H7 (cell line): ENCODE results near the gene MALT1. TPM values are rescaled to one million over a fixed set of nuclear protein-coding genes. Genes with fewer than 3 reads are reported as not detected.
A peak's percentile ranks its signal among the peaks of the same experiment; 100 is the strongest.
"Not testable (repeated sequence)": the region's sequence is repeated elsewhere in the genome, so short reads cannot be mapped to it uniquely, and the experiment has no call there.

Experiments
- DNase-seq: peaks from one replicate; pipeline ENCODE4 v3.0.0; 2012
- H3K27me3 ChIP-seq: 2 replicates; pipeline ENCODE4 v1.6.0; 2011; ENCODE audit warnings: mild to moderate bottlenecking, low read length; ENCODE audit not compliant: control insufficient read depth, insufficient read depth
- H3K36me3 ChIP-seq: replicated peaks from 2 replicates; pipeline ENCODE4 v1.5.1; 2011; ENCODE audit warnings: low read length; ENCODE audit not compliant: control insufficient read depth, insufficient read depth
- H3K4me3 ChIP-seq: 2 replicates; pipeline ENCODE4 v1.5.1; 2011; ENCODE audit warnings: low read depth, mild to moderate bottlenecking, control low read depth, low read length, moderate library complexity; ENCODE audit not compliant: insufficient read depth
- total RNA-seq: library from RNA; depleted of rRNA; stranded (reverse); fragments of >200 nt; shearing (Covaris generic); gene quantifications from 2 replicates; pipeline ENCODE4 v1.2.3, GENCODE V29; 2014

Gene MALT1
- total RNA-seq, 1 experiment from 2014 or later: 18.9 TPM

DNA sequence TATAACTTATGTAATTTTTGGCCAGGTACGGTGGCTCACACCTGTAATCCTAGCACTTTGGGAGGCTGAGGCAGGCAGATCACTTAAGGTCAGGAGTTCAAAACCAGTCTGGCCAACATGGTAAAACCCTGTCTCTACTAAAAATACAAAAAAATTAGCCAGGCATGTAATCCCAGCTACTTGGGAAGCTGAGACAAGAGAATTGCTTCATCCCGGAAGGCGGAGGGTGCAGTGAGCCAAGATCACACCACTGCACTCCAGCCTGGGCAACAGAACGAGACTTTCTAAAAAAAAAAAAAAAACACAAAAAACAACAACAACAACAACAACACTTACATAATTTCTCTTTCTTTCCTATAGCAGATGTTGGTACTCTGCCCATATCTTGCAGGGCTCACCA, 105.3 kb downstream of the MALT1 start:
- H3K36me3 ChIP-seq, H3K4me3 ChIP-seq, DNase-seq, H3K27me3 ChIP-seq: not testable (repeated sequence)

DNA sequence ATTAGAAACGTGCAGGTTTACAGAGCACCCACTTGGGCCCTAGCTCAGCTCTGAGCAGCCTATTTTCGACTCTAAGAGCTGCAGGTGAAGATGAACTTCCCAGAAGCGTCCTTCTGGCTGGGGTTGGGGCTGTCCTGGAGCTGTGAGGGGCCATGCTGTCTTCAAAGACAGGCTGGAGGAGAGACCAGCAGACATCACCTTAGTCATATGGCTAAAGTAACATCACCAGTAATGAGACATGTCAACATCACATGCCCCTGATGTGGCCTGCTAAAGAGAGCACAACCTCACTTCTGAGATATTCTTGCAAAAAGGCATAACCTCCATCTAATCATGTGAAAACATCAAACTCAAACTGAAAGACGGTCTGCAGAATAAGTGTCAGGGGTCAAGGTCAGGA, 106.2 kb downstream of the MALT1 start:
- H3K27me3 ChIP-seq: no peaks in the 10 kb centered on the region
- H3K36me3 ChIP-seq: no peaks in the 10 kb centered on the region
- H3K4me3 ChIP-seq: no peak overlapping the region
- DNase-seq: no peak

DNA sequence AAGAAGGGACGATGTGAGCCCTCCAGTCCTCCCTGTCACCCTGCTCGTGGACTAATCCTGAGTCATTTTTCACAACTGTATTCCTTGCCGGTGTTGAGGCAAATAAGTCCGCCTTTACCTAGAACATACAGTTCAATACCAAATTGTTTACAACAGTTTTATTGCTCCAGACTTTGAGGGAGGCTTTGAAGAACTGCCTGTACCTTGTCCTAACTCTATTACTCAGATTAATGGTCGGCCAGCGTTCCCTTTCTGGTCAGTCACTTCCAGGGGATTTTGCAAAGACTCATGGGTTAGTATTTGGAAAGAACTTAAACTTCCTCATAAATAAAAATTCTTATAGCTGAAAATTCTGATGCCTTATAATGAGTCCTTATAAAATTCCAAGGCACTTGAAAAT, 108.3 kb downstream of the MALT1 start:
- DNase-seq: no peak
- no peaks in the 10 kb centered on the region for H3K27me3 ChIP-seq
- no peaks in the 10 kb centered on the region for H3K36me3 ChIP-seq
- H3K4me3 ChIP-seq: no peak overlapping the region

DNA sequence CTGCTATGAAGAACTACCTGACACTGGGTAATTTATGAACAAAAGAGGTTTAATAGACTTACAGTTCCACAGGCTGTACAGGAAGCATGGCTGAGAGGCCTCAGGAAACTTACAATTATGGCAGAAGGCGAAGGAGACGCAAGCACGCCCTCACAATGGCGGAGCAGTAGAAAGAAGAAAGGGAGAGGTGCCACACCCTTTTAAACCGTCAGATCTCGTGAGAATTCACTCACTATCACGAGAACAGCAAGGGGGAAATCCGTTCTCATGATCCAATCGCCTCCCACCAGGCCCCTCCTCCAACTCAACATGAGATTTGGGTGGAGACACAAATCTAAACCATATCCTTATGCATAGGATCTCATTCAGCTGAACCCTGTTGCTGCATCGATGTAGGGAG, 108.8 kb downstream of the MALT1 start:
- DNase-seq: no peak
- H3K27me3 ChIP-seq: no peaks in the 10 kb centered on the region
- no peak overlapping the region for H3K4me3 ChIP-seq
- no peaks in the 10 kb centered on the region for H3K36me3 ChIP-seq

DNA sequence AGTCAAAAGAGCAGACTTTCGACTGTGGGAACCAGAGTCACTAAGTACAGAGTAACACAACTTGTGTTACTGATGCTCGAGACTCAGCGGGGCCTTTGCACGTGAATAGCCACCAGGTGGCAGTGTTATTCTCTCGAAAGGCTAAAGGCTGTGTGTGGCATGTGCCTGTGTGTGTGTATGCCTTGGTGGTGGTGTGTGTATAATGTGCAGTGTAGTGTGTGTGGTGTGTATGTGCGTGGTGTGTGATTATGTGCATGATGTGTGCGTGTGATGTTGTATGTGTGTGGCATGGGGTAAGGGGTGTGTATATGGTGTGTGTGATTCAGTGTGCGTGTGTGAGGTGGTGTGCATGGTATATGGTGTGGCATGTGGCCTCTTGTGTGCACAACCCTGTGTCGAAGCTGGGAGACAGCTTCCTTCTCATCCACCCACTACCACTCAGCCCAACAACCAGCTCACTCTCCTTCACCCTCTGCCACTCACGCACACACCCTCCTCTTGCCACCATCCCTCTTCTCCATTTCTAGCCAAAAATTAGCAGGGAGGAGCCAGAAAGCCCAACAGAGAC, 110.4 kb downstream of the MALT1 start:
- Histone ChIP-seq H3K36me3 (no peaks in the 10 kb centered on the region), H3K4me3 (no peak overlapping the region), H3K27me3 (no peaks in the 10 kb centered on the region)
- DNase-seq: peak; percentile 77

DNA sequence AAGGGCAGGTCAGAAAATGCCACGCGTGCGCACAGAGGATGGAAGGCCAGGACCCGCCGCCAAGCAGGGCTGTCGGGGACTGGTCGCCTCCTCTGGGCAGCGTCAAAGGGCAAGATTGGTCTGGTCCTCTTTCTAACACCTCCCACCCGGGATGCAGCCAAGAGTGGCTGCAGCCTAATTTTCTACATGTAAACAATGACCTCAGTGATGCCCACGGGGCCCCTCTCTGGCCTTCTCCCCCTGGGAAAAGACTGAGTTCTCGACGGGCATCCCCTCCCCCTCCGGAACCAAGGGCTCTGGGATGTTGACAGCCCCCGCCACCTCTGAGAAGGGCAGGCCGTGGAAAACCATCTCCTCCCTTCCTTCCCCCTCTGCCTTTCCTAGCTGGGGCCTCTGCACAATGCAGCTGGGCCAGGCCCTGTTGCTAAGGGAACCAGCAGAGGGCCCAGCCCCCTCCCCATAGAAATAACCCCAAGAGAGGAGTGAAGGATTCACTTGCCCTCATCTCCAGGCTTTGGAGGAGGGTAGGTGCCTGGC, 113.4 kb downstream of the MALT1 start:
- Histone ChIP-seq H3K27me3 (no peaks in the 10 kb centered on the region), H3K4me3 (no peak overlapping the region), H3K36me3 (no peaks in the 10 kb centered on the region)
- peak; percentile 70 for DNase-seq

DNA sequence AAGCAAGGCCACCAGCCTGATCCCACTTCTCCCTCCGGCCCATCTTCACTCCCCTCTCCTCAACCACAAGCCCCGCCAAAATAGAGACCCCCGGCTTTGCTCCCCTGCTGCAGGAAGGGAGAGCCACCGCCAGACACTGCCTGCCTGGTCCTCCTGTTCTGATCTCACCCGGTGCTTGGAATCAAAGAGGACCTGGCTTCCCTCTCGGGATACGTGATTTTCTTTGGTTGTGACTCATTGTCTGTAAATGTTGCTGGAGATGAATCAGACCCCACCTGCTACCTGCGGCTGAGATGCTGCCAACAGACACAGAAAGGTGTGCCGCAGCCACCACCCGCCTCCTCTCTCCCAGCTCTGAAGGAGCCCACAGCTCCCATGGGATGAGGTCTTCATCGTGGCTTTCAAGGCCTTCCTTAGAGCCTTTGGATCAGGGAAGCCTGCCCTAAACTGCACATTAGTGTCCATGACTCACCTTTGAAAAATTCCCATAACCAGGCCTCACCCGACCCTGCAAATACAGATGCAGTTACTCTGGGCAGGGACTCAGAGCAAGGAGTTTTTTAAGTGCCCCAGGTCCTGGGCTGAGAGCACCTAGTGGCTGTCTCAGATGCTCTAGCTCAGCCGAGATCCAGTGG, 114.0 kb downstream of the MALT1 start:
- DNase-seq: no peak
- Histone ChIP-seq H3K36me3 (no peaks in the 10 kb centered on the region), H3K4me3 (no peak overlapping the region), H3K27me3 (no peaks in the 10 kb centered on the region)

DNA sequence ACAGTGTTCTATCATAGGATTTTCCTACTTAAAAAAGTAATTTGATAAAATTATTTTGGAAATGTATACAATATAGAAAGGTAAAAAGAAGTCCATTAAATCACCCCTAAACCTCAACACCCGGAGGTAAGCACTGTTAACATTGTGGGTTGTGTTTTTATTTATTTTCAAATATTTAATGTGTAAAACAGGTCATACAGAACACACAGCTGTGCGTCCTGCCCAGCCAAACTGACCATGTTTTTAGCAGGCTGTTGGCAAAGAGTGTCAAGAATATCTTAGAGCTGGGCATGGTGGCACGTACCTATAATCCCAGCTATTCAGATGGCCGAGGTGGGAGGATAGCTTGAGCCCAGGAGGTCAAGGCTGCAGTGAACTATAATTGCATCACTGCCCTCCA, 114.6 kb downstream of the MALT1 start:
- H3K36me3 ChIP-seq: no peaks in the 10 kb centered on the region
- H3K4me3 ChIP-seq: no peak overlapping the region
- no peaks in the 10 kb centered on the region for H3K27me3 ChIP-seq
- no peak for DNase-seq

DNA sequence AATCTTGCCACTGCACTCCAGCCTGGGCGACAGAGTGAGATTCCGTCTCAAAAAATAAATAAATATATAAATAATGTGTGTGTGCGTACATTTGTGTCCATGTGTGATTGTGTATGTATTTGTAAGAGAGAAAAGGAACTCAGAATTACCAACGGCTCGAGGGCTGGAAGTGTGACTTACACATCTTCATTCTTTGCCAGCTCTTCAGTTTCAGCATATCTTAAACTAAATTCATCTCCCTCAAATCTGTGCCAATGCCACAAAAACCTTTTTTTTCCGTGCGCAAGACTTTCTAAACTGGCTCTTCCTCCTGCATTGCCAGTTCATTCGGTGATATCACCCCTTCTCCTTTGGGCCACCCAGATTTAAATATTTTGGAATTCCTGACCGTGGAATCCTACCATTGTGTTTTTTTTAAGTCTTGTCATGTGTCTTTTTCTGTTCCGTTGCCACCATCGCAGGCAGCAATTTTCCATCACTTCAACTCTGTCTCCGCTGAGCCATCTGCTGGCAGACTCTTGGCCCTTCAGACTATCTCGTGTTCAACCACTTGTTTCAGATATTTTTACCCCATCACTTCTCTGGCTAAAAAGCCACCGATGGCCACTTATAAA, 116.4 kb downstream of the MALT1 start:
- no peaks in the 10 kb centered on the region for H3K27me3 ChIP-seq
- H3K36me3 ChIP-seq: no peaks in the 10 kb centered on the region
- H3K4me3 ChIP-seq: no peak overlapping the region
- no peak for DNase-seq

DNA sequence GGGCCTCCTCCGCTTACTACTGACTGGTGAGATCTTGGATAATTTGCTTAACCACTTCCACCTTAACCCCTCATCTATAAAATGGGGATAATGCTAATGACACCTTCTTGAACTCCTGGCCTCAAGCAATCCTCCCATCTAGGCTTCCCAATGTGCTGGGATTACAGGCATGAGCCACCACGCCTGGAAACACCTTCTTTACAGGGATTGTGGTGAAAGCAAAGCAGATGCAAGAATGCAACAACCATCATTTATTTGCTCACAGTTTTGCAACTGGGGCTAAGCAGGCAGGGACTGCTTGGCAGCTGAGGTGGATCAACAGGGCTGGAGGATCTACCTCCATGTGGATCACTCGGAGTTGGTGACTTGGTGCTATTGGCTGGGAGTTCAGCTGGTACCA, 117.2 kb downstream of the MALT1 start:
- no peak for DNase-seq
- H3K27me3 ChIP-seq: no peaks in the 10 kb centered on the region

DNA sequence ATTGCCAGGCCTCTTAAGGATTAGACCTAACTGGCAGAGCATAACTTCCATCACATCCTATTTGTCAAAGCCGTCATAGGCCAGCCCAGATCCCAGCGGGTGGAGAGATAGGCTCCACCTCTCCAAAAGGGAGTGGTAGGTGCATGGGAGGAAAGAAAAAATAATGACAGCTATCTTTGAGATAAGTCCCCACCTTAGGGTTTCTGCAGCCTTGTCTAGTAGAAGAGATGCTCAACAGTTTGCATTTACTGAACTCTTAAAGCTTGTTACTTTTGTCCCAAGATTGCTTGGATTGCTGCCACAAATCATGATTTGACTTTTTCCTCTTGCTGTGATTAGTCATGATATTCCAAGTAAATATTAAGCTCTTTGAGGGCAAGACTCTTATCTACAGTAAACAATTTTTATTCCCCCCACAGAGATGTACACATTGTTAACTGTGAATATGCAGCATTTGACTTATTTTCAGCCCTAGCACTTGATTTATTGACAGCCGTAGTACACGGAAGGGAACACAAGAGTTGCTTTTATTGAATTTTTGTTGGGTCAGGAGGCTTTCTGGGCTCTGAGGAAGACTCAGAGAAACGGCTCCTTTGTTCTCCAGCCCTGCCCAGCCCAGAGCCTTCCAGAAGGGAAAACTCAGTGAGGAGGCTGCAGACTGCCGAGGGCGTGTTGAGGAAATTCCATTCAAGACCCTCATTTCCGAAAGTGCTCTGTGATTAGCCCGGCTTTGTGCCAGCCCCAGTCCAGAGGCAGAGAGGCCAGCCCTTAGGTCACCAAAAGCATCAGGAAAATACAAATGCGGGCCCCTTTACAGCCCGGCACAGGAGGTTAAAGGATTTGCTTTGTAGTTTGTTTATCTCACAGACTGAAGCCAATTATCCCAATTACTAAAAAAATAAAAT, 118.0 kb downstream of the MALT1 start:
- H3K4me3 ChIP-seq: no peak overlapping the region
- H3K36me3 ChIP-seq: no peaks in the 10 kb centered on the region
- no peak for DNase-seq
- H3K27me3 ChIP-seq: no peaks in the 10 kb centered on the region

More for the DNA sequence above, 117.2 kb downstream of the MALT1 start:
- Histone ChIP-seq H3K36me3 (no peaks in the 10 kb centered on the region), H3K4me3 (no peak overlapping the region)

DNA sequence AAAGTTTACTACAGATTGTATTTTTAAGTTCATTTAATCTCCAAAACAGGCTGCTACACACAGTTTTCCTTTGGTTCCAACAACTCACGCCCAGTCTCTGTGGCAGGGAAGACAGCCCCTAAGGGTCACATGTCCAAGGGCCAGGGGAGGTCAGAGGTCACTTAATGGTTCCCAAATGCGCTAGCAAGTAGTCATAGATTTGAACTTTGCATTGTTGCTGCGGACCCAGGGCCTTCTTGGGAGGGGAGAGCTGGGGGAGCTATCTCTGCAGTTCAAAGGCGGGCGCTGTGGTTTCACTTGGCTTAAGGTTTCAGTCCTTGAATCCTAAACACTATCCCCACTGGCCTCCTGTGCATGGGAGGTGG, 118.6 kb downstream of the MALT1 start:
- no peaks in the 10 kb centered on the region for H3K27me3 ChIP-seq
- no peak overlapping the region for H3K4me3 ChIP-seq
- H3K36me3 ChIP-seq: no peaks in the 10 kb centered on the region
- no peak for DNase-seq

DNA sequence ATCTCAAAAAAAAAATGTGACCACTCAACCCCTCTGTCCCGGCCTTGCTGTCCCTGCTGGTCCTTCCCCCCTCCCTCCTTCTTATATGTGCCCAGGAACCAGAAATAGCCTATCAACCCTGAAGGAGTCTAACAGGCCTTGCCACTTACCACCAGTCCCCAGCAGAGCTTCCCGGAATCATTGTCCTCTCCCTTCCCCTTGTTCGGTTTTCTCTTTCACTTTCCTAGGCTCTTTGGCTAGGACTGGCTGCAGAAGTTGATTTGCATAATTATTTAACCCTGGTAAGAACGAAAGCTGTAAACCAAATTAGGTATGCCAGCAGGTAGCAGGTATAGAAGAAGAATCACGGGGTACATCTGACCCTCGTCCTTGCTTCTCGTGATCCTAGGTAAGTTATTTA, 120.8 kb downstream of the MALT1 start:
- no peaks in the 10 kb centered on the region for H3K27me3 ChIP-seq
- H3K36me3 ChIP-seq: no peaks in the 10 kb centered on the region
- no peak for DNase-seq
- H3K4me3 ChIP-seq: no peak overlapping the region

DNA sequence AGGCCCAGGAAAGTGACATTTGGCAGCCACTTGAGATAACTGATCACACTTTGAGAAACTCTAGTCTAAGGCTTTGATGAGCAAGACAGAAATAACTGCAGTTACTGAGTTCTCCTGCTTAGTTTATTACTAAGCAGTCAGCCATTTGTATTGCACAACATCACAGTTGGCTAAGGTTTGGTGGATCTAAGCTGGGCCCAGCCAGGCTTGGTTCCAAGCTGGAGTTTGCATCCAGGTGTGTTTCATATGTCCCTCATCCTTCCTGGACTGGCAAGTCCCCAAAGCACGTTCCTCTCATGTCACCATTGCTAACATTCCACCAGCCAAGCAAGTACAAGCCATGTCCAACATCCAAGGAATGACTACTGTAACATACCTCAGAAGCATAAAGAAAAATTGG, 122.1 kb downstream of the MALT1 start:
- no peak for DNase-seq

More for the DNA sequence above, 122.1 kb downstream of the MALT1 start:
- no peak overlapping the region for H3K4me3 ChIP-seq
- no peaks in the 10 kb centered on the region for H3K36me3 ChIP-seq
- no peaks in the 10 kb centered on the region for H3K27me3 ChIP-seq
